Progenitor cell of endocrine pancreas (in vitro differentiated cells): ENCODE data around the gene MRPL20. TPM values are rescaled to one million over a fixed set of nuclear protein-coding genes. Genes with fewer than 3 reads are reported as not detected.

Experiments used
- DNase-seq: peaks from one replicate; pipeline ENCODE4 v3.0.0; 2021; ENCODE audit warnings: low spot score; ENCODE audit not compliant: unreplicated experiment
- H3K27ac Mint-ChIP-seq: 2 replicates; pipeline ENCODE4 v1.8.0; 2021; ENCODE audit warnings: mild to moderate bottlenecking, moderate library complexity, mixed read lengths
- H3K27me3 Mint-ChIP-seq: 2 replicates; pipeline ENCODE4 v1.8.0; 2021; ENCODE audit warnings: mixed read lengths
- H3K36me3 Mint-ChIP-seq: 2 replicates; pipeline ENCODE4 v1.8.0; 2022; ENCODE audit warnings: mixed read lengths; ENCODE audit not compliant: insufficient read depth
- H3K4me1 Mint-ChIP-seq: 2 replicates; pipeline ENCODE4 v1.8.0; 2021; ENCODE audit warnings: low read depth, mixed read lengths
- H3K4me3 Mint-ChIP-seq: 2 replicates; pipeline ENCODE4 v1.8.0; 2021; ENCODE audit warnings: low read depth, mild to moderate bottlenecking, moderate library complexity, mixed read lengths
- H3K9me3 Mint-ChIP-seq: 2 replicates; pipeline ENCODE4 v1.8.0; 2021; ENCODE audit warnings: low read depth, mixed read lengths
- CTCF ChIP-seq: fragments of 200-600 bp; sonication (generic); IDR thresholded peaks from one replicate; pipeline ENCODE4 v1.5.0; 2021; ENCODE audit warnings: antibody characterized with exemption, mild to moderate bottlenecking; ENCODE audit not compliant: unreplicated experiment
- total RNA-seq: library from RNA; stranded (reverse); gene quantifications from 2 replicates; pipeline ENCODE4 v1.2.1, GENCODE V29; 2021

MRPL20 gene
- total RNA-seq, 1 donor from 2014 or later = 109 TPM

DNA sequence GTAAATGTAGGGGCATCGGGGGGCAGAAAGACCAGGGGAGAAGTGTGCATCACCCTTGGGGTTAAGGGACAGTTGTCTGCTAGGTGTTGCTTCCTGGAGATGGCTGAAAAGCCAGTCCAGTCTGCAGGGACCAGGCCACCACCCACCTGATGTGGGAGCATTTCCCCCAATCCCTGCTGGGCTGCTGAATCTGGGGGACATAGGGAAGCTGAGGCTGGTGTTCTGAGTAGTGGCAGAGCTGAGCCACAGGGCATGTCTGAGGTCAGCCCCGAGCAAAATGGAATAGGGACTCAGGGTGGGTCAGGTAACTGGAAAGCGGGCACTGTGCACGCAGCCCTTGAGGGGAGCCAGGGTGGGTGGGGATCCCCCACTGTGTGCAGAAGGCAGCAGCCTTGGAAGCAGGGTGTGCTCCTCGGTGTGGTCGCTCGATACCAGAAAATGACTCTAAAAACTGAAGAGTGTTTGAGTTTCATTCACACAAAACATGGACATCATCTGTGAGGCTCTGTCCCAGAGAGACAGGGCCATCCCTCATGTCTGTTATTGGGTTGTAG is 5.6 kb downstream of the MRPL20 start:
- Mint-ChIP-seq H3K27me3 (no peaks in the 10 kb centered on the region), H3K36me3 (peaks cover 22% of the 10 kb centered on the region), H3K4me3 (peak overlapping the region; percentile 57), H3K27ac (no peak overlapping the region), H3K9me3 (no peaks in the 10 kb centered on the region), H3K4me1 (peaks cover 20% of the 10 kb centered on the region)
- DNase-seq = no peak
- no peak for TF ChIP-seq CTCF

GRCh38 chr1:1400576-1401456 is 6.3 kb downstream of the MRPL20 start:
- H3K27ac Mint-ChIP-seq = peak overlapping the region; percentile 88
- no peaks in the 10 kb centered on the region for H3K9me3 Mint-ChIP-seq
- DNase-seq = no peak
- H3K4me1 Mint-ChIP-seq = peaks cover 15% of the 10 kb centered on the region
- H3K27me3 Mint-ChIP-seq = no peaks in the 10 kb centered on the region
- H3K36me3 Mint-ChIP-seq = peaks cover 22% of the 10 kb centered on the region
- peak overlapping the region; percentile 89 for H3K4me3 Mint-ChIP-seq
- no peak for TF ChIP-seq CTCF

- no peak for TF ChIP-seq CTCF
- no peaks in the 10 kb centered on the region for H3K9me3 Mint-ChIP-seq
- H3K36me3 Mint-ChIP-seq = peaks cover 24% of the 10 kb centered on the region
- no peaks in the 10 kb centered on the region for H3K27me3 Mint-ChIP-seq
- H3K4me1 Mint-ChIP-seq = peaks cover 16% of the 10 kb centered on the region
- DNase-seq = no peak
- H3K4me3 Mint-ChIP-seq = peak overlapping the region; percentile 89
- peak overlapping the region; percentile 88 for H3K27ac Mint-ChIP-seq
These were observed 7.1 kb downstream of the MRPL20 start for GRCh38 chr1:1399872-1400575.

GRCh38 chr1:1399187-1399871 is 7.8 kb downstream of the MRPL20 start, which contains the start of gene CCNL2:
TSS of gene CCNL2 (minus strand) at chr1:1399335. CDS start at chr1:1399306, 29 bp downstream.
- H3K4me3 Mint-ChIP-seq = peak within 1 kb of the TSS; percentile 89
- no peaks in the 10 kb centered on the region for H3K27me3 Mint-ChIP-seq
- H3K27ac Mint-ChIP-seq = peak within 1 kb of the TSS; percentile 89
- peak; percentile 63 for TF ChIP-seq CTCF
- H3K4me1 Mint-ChIP-seq = peaks cover 16% of the 10 kb centered on the region
- H3K36me3 Mint-ChIP-seq = peaks cover 25% of the 10 kb centered on the region
- no peaks in the 10 kb centered on the region for H3K9me3 Mint-ChIP-seq
- DNase-seq = peak; percentile 99
